Testis (tissue), 2 donors: ENCODE measurements around the gene SPCS1.

Experiments used
- POLR2A ChIP-seq: fragments of 450-650 bp; IDR thresholded peaks from one replicate; pipeline ENCODE4 v1.6.1; 2017; ENCODE audit warnings: antibody characterized with exemption, mild to moderate bottlenecking, moderate library complexity
- TF ChIP-seq, protein P1 (sequence below), 3 experiments: fragments of 450-650 bp in 2 of 3; fragments of 200-600 bp in 1 of 3; sonication (generic) in 1 of 3; IDR thresholded peaks; one replicate each; pipeline ENCODE4 v1.5.1; 2016 to 2019; ENCODE audit warnings: antibody characterized with exemption in 3 of 3, mild to moderate bottlenecking in 2 of 3, moderate library complexity in 1 of 3

DNA sequence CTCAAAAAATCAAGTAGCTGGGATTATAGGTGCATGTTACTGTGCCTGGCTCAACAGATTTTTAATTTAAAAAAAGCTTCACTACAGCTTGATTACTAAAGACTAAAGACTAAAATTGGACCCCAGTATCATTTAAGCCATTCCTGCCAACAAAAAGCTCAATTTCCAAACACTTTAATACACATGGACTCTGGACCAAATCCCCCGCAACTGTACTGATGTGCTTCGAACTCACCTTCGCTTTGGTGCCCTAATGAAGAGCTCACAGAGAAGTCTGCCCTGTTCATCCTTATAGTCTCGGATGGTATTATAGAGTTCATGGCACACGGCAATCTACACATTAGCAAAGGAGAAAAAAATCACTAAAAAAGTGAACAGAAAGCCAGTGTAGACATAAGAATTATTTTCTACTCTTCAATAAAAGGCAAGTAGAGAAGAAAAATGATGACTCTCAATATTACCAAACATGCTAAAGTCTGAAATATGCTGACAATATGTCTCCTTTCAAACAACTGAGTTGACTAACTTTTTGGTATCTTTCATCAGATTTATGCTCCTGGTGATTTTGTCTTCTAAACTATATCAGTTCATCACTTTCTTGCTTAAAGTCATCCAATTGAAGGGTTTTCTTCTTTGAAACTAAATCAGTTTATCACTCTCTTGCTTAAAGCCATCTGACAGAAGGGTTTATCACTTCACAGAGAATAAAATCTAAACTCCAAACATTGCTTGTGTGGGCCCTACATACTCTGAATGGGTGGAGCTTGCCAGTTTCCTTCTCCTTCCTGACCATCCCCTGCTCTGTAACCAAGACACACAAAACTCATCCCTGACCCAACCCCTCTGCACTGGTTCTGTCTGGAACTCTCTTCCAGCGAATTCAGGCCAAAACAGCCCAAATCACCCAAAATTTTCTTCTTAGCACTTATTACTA, 27.4 kb upstream of the SPCS1 start:
- TF ChIP-seq, protein P1, sequence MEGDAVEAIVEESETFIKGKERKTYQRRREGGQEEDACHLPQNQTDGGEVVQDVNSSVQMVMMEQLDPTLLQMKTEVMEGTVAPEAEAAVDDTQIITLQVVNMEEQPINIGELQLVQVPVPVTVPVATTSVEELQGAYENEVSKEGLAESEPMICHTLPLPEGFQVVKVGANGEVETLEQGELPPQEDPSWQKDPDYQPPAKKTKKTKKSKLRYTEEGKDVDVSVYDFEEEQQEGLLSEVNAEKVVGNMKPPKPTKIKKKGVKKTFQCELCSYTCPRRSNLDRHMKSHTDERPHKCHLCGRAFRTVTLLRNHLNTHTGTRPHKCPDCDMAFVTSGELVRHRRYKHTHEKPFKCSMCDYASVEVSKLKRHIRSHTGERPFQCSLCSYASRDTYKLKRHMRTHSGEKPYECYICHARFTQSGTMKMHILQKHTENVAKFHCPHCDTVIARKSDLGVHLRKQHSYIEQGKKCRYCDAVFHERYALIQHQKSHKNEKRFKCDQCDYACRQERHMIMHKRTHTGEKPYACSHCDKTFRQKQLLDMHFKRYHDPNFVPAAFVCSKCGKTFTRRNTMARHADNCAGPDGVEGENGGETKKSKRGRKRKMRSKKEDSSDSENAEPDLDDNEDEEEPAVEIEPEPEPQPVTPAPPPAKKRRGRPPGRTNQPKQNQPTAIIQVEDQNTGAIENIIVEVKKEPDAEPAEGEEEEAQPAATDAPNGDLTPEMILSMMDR (IDR thresholded peaks at IDR 0.05): no peak
- no peak for TF ChIP-seq POLR2A
